ENCODE results near the gene ST6GALNAC1.

ST6GALNAC1 gene

DNA sequence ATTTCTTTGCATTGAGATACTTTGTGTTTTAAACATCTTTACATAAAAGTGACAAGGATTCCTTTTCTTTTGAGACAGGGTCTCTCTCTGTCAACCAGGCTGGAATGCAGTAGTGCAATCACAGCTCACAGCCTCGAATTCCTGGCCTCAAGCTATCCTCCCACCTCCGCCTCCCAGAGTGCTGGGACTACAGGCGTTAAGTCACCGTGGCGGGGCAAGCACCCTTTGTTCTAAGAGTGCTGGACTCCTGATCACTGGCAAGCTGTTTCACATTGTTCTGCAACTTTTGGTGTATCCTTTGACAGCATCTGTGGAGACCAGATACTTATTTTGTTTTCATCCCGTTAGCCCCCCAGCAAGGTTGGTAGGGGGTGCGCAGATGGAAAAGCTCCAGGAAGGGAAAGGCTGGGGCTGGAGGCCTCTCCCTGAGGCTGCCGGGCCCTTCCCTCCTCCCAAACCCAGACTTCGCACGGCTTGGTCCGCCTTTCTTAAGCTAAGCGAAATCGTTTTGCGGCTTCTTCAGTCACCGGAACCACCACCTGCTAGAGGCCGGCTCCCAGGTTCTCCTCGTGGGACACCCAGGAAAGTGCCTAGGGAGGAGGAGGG, 59.0 kb downstream of the ST6GALNAC1 start:
- in situ Hi-C loops (cut with HindIII; ENCODE audit: low sequenced_read_pairs) = no loop called here

DNA sequence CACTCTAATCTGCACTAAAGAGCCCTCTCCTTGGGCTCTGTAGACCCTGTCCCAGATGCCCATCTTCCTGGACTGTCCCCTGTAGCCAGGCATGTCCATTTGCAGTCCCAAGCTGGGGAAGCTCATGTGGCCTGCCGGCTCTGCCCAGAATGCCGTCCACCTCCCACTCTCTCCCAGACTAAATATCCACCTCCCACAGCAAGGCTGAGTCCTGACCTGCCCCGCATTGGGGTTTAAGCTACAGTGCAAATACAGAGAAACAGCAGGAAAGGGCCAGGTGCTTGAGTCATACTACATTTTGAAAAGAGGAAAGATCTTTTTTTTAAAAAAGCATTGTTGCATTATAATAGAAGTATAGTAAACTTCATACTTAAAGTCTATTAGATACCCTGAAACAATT, 60.9 kb downstream of the ST6GALNAC1 start:
- in situ Hi-C loops (cut with HindIII; ENCODE audit: low sequenced_read_pairs) = no loop called here

DNA sequence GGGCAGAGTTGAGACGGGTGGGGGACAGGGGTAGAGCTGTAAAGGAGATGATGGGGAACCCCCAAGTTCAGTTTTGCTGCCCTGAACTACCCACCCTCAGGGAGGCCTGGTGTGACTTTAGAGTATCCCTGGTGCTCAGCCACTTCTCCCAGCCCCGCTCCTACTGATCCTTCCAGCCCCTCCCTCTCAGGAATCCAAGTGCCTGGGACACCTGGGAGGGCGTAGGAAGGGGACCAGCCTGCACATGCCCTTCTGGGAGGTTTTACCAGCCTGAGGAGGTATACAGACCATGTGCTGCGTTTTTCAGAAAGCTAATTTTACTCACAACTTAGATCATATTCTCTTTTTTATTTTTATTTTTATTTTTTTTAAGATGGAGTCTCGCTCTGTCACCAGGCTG, 62.0 kb downstream of the ST6GALNAC1 start:
- in situ Hi-C loops (cut with HindIII; ENCODE audit: low sequenced_read_pairs) = no loop called here

DNA sequence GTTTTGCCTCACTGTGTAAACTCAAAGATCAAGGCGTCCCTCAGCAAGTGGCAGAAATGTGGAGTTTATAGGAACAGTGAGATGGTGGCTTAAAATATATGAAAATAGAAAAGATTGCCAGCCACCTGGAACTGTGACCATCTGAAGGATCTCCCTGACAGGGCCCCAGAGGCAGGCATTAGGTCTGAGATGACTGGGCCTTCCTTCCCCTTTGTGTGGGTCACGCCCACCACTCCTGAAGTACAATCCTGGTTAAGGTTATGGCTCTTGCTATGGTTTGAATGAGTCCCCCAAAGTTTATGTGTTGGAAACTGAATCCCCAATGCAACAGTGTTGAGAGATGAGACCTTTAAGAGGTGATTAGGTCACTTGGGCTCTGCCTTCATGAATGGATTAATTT, 64.3 kb downstream of the ST6GALNAC1 start:
- in situ Hi-C loops (cut with HindIII; ENCODE audit: low sequenced_read_pairs) = loop anchor here (10.0 kb wide), 2 partner anchors 66 to 136 kb away; partner anchors contain the start of genes MXRA7 and ST6GALNAC1

DNA sequence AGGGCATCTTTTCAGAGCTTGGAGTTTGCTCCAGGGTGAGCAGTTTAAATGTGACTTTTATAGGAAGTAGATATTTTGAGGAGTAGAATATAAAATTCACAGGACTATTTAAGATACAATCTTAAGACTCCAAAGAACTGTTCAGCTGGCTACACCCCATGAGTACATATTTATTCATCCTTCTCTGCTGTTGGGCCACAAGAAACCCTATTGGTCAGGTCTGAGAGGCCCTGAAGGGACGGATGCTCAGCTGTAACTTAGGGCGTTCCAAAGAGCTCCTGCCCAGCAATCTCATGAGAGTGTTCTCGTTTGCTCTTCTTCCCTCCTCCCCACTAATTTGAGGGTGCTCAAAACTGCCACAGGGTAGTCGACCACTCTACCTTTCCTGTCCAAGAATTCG, 65.2 kb downstream of the ST6GALNAC1 start:
- in situ Hi-C loops (cut with HindIII; ENCODE audit: low sequenced_read_pairs) = loop anchor here (10.0 kb wide), 2 partner anchors 66 to 136 kb away; partner anchors contain the start of genes MXRA7 and ST6GALNAC1

GRCh38 chr17:76577876-76578275, 65.7 kb downstream of the ST6GALNAC1 start:
- in situ Hi-C loops (cut with HindIII; ENCODE audit: low sequenced_read_pairs) = loop anchor here (10.0 kb wide), 2 partner anchors 67 to 137 kb away; partner anchors contain the start of genes MXRA7 and ST6GALNAC1

DNA sequence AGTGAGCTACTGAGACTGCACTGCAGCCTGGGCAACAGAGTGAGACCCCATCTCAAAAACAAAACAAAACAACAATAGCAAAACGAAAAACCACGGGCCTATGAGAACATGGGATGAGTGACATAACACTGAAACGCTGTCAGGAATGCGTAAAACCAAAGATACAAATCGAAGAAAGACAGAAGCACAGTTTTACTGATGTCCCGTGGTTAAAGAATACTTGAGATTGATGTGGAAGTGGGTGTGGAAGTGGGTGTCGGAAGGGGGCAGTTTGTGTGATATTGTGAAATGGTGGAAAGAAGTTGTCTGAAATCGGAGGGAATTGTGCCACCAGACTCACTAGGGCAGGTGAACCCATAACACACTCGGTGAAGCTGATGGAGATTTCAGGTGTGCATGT, 67.4 kb downstream of the ST6GALNAC1 start:
- in situ Hi-C loops (cut with HindIII; ENCODE audit: low sequenced_read_pairs) = loop anchor here (10.0 kb wide), 2 partner anchors 69 to 139 kb away; partner anchors contain the start of genes MXRA7 and ST6GALNAC1

GRCh38 chr17:76575570-76575969, 68.0 kb downstream of the ST6GALNAC1 start:
- in situ Hi-C loops (cut with HindIII; ENCODE audit: low sequenced_read_pairs) = loop anchor here (10.0 kb wide), 2 partner anchors 69 to 139 kb away; partner anchors contain the start of genes MXRA7 and ST6GALNAC1

Data from endothelial cell of hepatic sinusoid (primary cell).